AG09309 (cell line): ENCODE measurements around the gene NAA50.
A peak's percentile ranks its signal among the peaks of the same experiment; 100 is the strongest.

Experiments used
- DNase-seq: peaks from one replicate; pipeline ENCODE4 v3.0.0-alpha.2; 2010; ENCODE audit warnings: low read depth
- H3K4me3 ChIP-seq: 2 replicates; pipeline ENCODE4 v1.5.1; 2011; ENCODE audit warnings: mild to moderate bottlenecking, low read depth, low read length, moderate library complexity; ENCODE audit not compliant: control insufficient read depth
- TF ChIP-seq, protein P1 (sequence below): IDR thresholded peaks from 2 replicates; pipeline ENCODE4 v1.5.1; 2011; ENCODE audit warnings: mild to moderate bottlenecking, low read depth, low read length, inconsistent platforms; ENCODE audit not compliant: insufficient read depth, control insufficient read depth; ENCODE audit errors: missing control alignments

Gene NAA50

GRCh38 chr3:113753376-113753985, 7.4 kb upstream of the NAA50 start:
- no peak overlapping the region for H3K4me3 ChIP-seq
- DNase-seq: no peak
- TF ChIP-seq, protein P1, sequence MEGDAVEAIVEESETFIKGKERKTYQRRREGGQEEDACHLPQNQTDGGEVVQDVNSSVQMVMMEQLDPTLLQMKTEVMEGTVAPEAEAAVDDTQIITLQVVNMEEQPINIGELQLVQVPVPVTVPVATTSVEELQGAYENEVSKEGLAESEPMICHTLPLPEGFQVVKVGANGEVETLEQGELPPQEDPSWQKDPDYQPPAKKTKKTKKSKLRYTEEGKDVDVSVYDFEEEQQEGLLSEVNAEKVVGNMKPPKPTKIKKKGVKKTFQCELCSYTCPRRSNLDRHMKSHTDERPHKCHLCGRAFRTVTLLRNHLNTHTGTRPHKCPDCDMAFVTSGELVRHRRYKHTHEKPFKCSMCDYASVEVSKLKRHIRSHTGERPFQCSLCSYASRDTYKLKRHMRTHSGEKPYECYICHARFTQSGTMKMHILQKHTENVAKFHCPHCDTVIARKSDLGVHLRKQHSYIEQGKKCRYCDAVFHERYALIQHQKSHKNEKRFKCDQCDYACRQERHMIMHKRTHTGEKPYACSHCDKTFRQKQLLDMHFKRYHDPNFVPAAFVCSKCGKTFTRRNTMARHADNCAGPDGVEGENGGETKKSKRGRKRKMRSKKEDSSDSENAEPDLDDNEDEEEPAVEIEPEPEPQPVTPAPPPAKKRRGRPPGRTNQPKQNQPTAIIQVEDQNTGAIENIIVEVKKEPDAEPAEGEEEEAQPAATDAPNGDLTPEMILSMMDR: no peak

- no peak for DNase-seq
- TF ChIP-seq, protein P1: no peak
- no peak overlapping the region for H3K4me3 ChIP-seq
Observed at GRCh38 chr3:113751141-113751540, 5.1 kb upstream of the NAA50 start.

GRCh38 chr3:113747283-113748046, 1.4 kb upstream of the NAA50 start:
- TF ChIP-seq, protein P1: no peak
- DNase-seq: no peak

DNA sequence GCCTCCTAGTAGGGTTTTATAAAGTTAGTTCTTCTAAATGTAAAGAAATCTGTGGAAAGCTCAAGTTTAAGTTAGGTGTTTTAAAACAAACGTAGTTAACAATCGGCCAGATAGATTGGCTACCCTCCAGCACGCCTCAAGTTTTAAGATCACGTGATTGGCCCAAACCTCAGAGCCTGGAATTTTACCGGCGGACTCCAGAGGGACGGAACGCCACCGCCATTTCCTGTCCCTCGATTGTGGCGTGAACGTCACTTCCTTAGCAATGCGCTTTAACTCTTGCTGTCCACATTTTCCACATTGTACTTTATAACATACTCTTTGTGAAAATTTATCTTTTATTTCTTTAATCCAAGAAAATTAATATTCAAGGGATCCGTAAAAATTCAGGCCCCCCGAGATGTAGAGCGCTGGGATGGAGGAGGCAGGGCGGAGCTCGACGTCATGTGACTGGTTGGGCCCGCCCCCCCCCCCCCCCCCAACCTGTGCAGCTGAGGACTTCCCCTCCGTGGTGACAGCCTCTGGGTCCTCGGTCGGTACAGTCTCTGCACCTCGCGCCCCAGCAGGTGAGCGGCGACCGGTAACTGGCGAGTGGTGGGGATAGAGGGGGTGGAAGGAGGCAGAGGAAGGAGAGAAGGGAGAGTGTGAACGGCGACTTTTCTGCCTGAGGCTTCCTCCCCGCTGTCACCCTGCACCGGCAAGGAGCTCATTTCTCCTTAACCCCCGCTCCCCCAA, 666 bp upstream of the NAA50 start, which contains the start of gene ATP6V1A:
TSS of gene ATP6V1A (plus strand) at position 488 of the 735 bp plus-strand sequence. CDS start 31,719 bp downstream, outside the sequence.
- peak; percentile 73 for DNase-seq
- TF ChIP-seq, protein P1: no peak
- H3K4me3 ChIP-seq: peak within 1 kb of the TSS; percentile 100

More at GRCh38 chr3:113747283-113748046, 1.4 kb upstream of the NAA50 start:
- peak overlapping the region; percentile 100 for H3K4me3 ChIP-seq

DNA sequence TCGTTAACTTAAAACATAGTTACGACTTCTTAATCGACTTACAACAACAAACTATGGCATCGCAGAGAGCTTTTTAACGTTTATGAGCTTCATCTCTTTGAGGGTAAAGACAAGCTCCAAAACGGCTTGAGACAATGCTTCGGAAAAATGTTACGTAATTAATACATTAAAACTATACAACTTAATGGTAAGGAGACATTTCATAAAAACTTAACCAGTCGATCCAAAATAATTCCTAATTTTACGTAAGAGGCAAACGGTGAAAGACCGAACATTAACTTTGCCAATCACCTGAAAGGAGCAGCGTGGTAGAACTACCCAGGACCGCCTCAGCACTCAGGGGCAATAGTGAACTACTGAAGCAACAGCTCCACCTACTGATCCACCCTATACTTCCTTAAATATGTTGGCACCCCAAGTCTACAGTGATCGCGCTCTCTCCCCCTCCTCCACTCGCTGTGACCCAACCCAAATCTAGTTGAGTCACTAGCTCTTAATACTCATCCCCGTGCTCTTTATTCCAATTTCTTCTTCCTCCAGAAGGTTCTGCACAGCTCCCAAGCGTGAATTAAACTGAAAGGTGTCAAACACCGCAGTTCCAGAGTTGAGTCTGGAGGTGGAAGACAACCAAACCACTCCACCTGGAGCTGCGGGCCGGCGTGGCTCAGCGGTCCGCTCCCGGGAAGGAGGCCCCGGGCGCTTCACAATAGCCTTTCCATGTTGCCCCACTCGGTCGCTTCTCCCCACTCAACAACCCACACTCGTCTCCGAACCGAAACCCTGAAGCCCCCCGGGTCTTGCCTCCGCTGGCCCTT, 901 bp downstream of the NAA50 start:
- peak; percentile 85 for DNase-seq
- TF ChIP-seq, protein P1: peak; percentile 61

GRCh38 chr3:113743006-113743630, 2.9 kb downstream of the NAA50 start:
- H3K4me3 ChIP-seq: no peak overlapping the region
- no peak for DNase-seq
- TF ChIP-seq, protein P1: no peak

More for the DNA sequence above, 901 bp downstream of the NAA50 start:
- H3K4me3 ChIP-seq: peak overlapping the region; percentile 100
